ENCODE measurements around the gene TAS2R60. TPM values are rescaled to one million over a fixed set of nuclear protein-coding genes. Genes with fewer than 3 reads are reported as not detected.

TAS2R60 gene
- total RNA-seq (2014; rRNA removed; shearing (Covaris generic)): not detected in 2 replicates
- total RNA-seq (2022): not detected in 2 replicates
- Bru-seq, nascent RNA: not detected
- BruChase-seq, experiment 1, labeled RNA remaining after a 6-hour chase: not detected
- BruChase-seq, experiment 2, labeled RNA remaining after a 2-hour chase: not detected
- long read RNA-seq: 0 reads

GRCh38 chr7:143443153-143443552 is at the start of gene TAS2R60:
TAS2R60 (plus strand) TSS chr7:143443453; CDS start chr7:143443453, 0 bp downstream.
- Histone ChIP-seq H3K4me1 (ENCODE audit: insufficient read depth, low read length, poor library complexity, severe bottlenecking) (no peaks in the 10 kb centered on the region), H3K9me2 (ENCODE audit: insufficient read depth, low read length) (no peaks in the 10 kb centered on the region), H3K4me3 (ENCODE audit: low read depth, low read length, poor library complexity, severe bottlenecking) (no peak within 1 kb of the TSS), H3K27ac (ENCODE audit: low read depth, low read length, poor library complexity, severe bottlenecking) (no peak within 1 kb of the TSS), H3K36me3 (ENCODE audit: insufficient read depth, low read length) (no peaks in the 10 kb centered on the region), H3K4me2 (ENCODE audit: low read length) (no peak within 1 kb of the TSS), H3K79me2 (ENCODE audit: insufficient read depth, low read depth, low read length) (no peaks in the 10 kb centered on the region), H4K20me1 (ENCODE audit: insufficient read depth, low read length) (no peaks in the 10 kb centered on the region), H2AFZ (ENCODE audit: low read length) (no peak within 1 kb of the TSS), H3K9me3 (ENCODE audit: low read length) (no peaks in the 10 kb centered on the region)
- TF ChIP-seq EZH2phosphoT487 (IDR thresholded peaks at IDR 0.05; ENCODE audit: borderline replicate concordance, low read depth, low read length) (no peak), CTCF (conservative IDR thresholded peaks at IDR 0.05; ENCODE audit: low read length) (no peak)
- no peak for DNase-seq (ENCODE audit: low spot score)
- intact Hi-C loops (cut with micrococcal nuclease; ENCODE audit: unreplicated experiment): no loop called here
- ChIA-PET POLR2A (interaction anchor here (0.6 kb wide), 1 partner anchor 482 kb away, joined by 3 read pairs; no protein-coding TSS in a partner anchor), CTCF (ENCODE audit: unreplicated experiment) (no interaction called here)
- no TSS peak for BruUV-seq (replicated peaks)

- ChIA-PET CTCF (ENCODE audit: unreplicated experiment) (no interaction called here), POLR2A (interaction anchor here (0.6 kb wide), 1 partner anchor 119 kb away, joined by 6 read pairs; no protein-coding TSS in a partner anchor)
- TF ChIP-seq EZH2phosphoT487 (IDR thresholded peaks at IDR 0.05; ENCODE audit: borderline replicate concordance, low read depth, low read length) (no peak), CTCF (conservative IDR thresholded peaks at IDR 0.05; ENCODE audit: low read length) (no peak)
- Histone ChIP-seq H3K9me2 (ENCODE audit: insufficient read depth, low read length) (no peaks in the 10 kb centered on the region), H3K4me3 (ENCODE audit: low read depth, low read length, poor library complexity, severe bottlenecking) (no peak overlapping the region), H3K36me3 (ENCODE audit: insufficient read depth, low read length) (no peaks in the 10 kb centered on the region), H3K27ac (ENCODE audit: low read depth, low read length, poor library complexity, severe bottlenecking) (no peak overlapping the region), H3K9me3 (ENCODE audit: low read length) (no peaks in the 10 kb centered on the region), H3K79me2 (ENCODE audit: insufficient read depth, low read depth, low read length) (no peaks in the 10 kb centered on the region), H3K4me2 (ENCODE audit: low read length) (no peak overlapping the region), H3K4me1 (ENCODE audit: insufficient read depth, low read length, poor library complexity, severe bottlenecking) (no peaks in the 10 kb centered on the region), H4K20me1 (ENCODE audit: insufficient read depth, low read length) (no peaks in the 10 kb centered on the region), H2AFZ (ENCODE audit: low read length) (no peak overlapping the region)
- intact Hi-C loops (cut with micrococcal nuclease; ENCODE audit: unreplicated experiment): no loop called here
- no TSS peak for BruUV-seq (replicated peaks)
- no peak for DNase-seq (ENCODE audit: low spot score)
Observed at GRCh38 chr7:143394068-143394467, 49.2 kb upstream of the TAS2R60 start.

GRCh38 chr7:143394777-143395176 is 48.5 kb upstream of the TAS2R60 start:
- POLR2A ChIA-PET: no interaction called here
- CTCF ChIA-PET (ENCODE audit: unreplicated experiment): no interaction called here
- TF ChIP-seq CTCF (conservative IDR thresholded peaks at IDR 0.05; ENCODE audit: low read length) (no peak), EZH2phosphoT487 (IDR thresholded peaks at IDR 0.05; ENCODE audit: borderline replicate concordance, low read depth, low read length) (no peak)

More at GRCh38 chr7:143394777-143395176, 48.5 kb upstream of the TAS2R60 start:
- no TSS peak for BruUV-seq (replicated peaks)
- H3K4me1 ChIP-seq (ENCODE audit: insufficient read depth, low read length, poor library complexity, severe bottlenecking): no peaks in the 10 kb centered on the region
- intact Hi-C loops (cut with micrococcal nuclease; ENCODE audit: unreplicated experiment): no loop called here
- H3K4me2 ChIP-seq (ENCODE audit: low read length): no peak overlapping the region
- no peak overlapping the region for H3K27ac ChIP-seq (ENCODE audit: low read depth, low read length, poor library complexity, severe bottlenecking)
- no peaks in the 10 kb centered on the region for H3K79me2 ChIP-seq (ENCODE audit: insufficient read depth, low read depth, low read length)
- no peak overlapping the region for H3K4me3 ChIP-seq (ENCODE audit: low read depth, low read length, poor library complexity, severe bottlenecking)
- H4K20me1 ChIP-seq (ENCODE audit: insufficient read depth, low read length): no peaks in the 10 kb centered on the region
- H3K9me2 ChIP-seq (ENCODE audit: insufficient read depth, low read length): no peaks in the 10 kb centered on the region
- DNase-seq (ENCODE audit: low spot score): no peak
- H3K36me3 ChIP-seq (ENCODE audit: insufficient read depth, low read length): no peaks in the 10 kb centered on the region
- no peak overlapping the region for H2AFZ ChIP-seq (ENCODE audit: low read length)
- H3K9me3 ChIP-seq (ENCODE audit: low read length): no peaks in the 10 kb centered on the region

Data from OCI-LY7 (cell line).